ENCODE data around the gene ADAMTS2. TPM values are rescaled to one million over a fixed set of nuclear protein-coding genes. Genes with fewer than 3 reads are reported as not detected.
"Not testable (repeated sequence)": the region's sequence is repeated elsewhere in the genome, so short reads cannot be mapped to it uniquely, and the experiment has no call there.

ADAMTS2 gene
- total RNA-seq, 2 experiments from 2014 or later, result not detected

DNA sequence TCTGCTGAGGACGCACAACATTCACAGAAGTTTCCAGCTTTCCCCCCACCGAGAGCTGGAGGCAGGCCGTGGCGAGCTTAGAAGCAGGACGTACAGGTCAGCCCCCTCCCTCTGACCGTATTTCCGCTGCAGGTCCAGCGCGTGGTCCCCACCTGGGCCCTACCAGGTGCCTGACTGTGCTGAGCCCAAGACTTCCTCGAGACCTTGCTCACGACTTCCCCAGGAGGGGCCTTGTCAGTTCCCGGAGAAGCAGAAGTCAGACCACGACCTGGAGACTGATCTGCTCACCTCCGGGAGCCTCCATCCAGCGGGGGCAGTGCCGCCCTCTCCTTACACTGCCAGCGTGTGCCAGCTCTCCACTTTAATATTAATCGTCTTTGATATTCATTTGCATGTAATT, 128.9 kb downstream of the ADAMTS2 start:
- H3K27me3 Mint-ChIP-seq (ENCODE audit: low read depth); intact Hi-C loops (cut with micrococcal nuclease); H3K4me1 Mint-ChIP-seq (ENCODE audit: low read depth); CTCF ChIA-PET; H3K9me3 Mint-ChIP-seq; DNase-seq; H3K4me3 Mint-ChIP-seq; H3K27ac Mint-ChIP-seq; H3K36me3 Mint-ChIP-seq (ENCODE audit: low read depth): not testable (repeated sequence)

- CTCF ChIA-PET, result no interaction called here
- Mint-ChIP-seq H3K27ac (no peak overlapping the region), H3K27me3 (ENCODE audit: low read depth) (peaks cover 7% of the 10 kb centered on the region), H3K9me3 (no peaks in the 10 kb centered on the region), H3K4me1 (ENCODE audit: low read depth) (no peaks in the 10 kb centered on the region), H3K36me3 (ENCODE audit: low read depth) (no peaks in the 10 kb centered on the region), H3K4me3 (no peak overlapping the region)
- no peak for DNase-seq
- intact Hi-C loops (cut with micrococcal nuclease), result no loop called here
These were observed 129.7 kb downstream of the ADAMTS2 start for GRCh38 chr5:179215576-179215975.

DNA sequence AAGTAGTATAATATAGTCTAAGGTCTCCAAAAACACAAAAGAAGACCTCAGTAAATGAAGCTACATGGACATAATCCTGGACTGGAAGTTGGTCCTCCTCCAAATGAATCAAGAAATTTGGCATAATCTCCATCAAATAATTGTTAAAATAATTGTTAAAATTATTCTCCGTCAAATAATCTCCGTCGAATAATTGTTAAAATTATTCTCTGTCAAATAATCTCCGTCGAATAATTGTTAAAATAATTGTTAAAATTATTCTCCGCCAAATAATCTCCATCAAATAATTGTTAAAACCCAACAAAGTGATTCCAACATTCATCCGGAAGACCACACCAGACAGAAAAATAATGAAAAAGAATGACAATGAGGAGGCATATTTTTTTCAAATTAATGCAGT, 130.6 kb downstream of the ADAMTS2 start:
- no peaks in the 10 kb centered on the region for H3K36me3 Mint-ChIP-seq (ENCODE audit: low read depth)
- no peaks in the 10 kb centered on the region for H3K4me1 Mint-ChIP-seq (ENCODE audit: low read depth)
- no peak overlapping the region for H3K27ac Mint-ChIP-seq
- H3K9me3 Mint-ChIP-seq, result no peaks in the 10 kb centered on the region
- H3K4me3 Mint-ChIP-seq, result no peak overlapping the region
- CTCF ChIA-PET, result no interaction called here
- DNase-seq, result no peak
- intact Hi-C loops (cut with micrococcal nuclease), result no loop called here
- H3K27me3 Mint-ChIP-seq (ENCODE audit: low read depth), result peaks cover 7% of the 10 kb centered on the region

DNA sequence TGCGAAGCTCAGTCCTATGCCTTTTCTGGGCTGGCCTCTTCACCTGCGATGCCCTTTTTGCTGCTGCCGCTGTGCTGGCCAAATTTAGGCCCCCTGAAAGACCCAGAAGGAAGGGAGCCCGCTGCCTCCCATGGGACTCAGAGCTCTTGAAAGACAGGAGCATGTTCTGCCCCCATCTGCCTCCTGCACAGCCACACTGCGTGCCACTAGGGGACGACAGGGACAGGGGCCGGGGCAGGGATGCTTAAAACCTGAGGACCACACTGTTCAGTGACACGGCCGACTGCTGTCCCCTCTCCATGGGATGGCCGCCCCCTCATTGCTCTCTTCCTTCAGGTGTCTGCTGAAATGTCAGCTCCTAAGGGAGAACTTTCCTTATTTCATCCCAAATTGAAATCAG, 132.4 kb downstream of the ADAMTS2 start:
- H3K36me3 Mint-ChIP-seq (ENCODE audit: low read depth), result no peaks in the 10 kb centered on the region
- CTCF ChIA-PET, result interaction anchor here (0.6 kb wide), 1 partner anchor 56 kb away, joined by 6 read pairs; no protein-coding TSS in a partner anchor
- intact Hi-C loops (cut with micrococcal nuclease), result no loop called here
- peaks cover 7% of the 10 kb centered on the region for H3K27me3 Mint-ChIP-seq (ENCODE audit: low read depth)
- H3K4me1 Mint-ChIP-seq (ENCODE audit: low read depth), result no peaks in the 10 kb centered on the region
- no peak overlapping the region for H3K4me3 Mint-ChIP-seq
- DNase-seq, result peak; percentile 19
- H3K9me3 Mint-ChIP-seq, result no peaks in the 10 kb centered on the region
- H3K27ac Mint-ChIP-seq, result no peak overlapping the region

- CTCF ChIA-PET, result interaction anchor here (0.5 kb wide), 1 partner anchor 659 kb away, joined by 5 read pairs; no protein-coding TSS in a partner anchor
- H3K36me3 Mint-ChIP-seq (ENCODE audit: low read depth), result no peaks in the 10 kb centered on the region
- no peak overlapping the region for H3K4me3 Mint-ChIP-seq
- H3K4me1 Mint-ChIP-seq (ENCODE audit: low read depth), result no peaks in the 10 kb centered on the region
- no peaks in the 10 kb centered on the region for H3K9me3 Mint-ChIP-seq
- intact Hi-C loops (cut with micrococcal nuclease), result no loop called here
- no peak overlapping the region for H3K27ac Mint-ChIP-seq
- DNase-seq, result no peak
- peaks cover 7% of the 10 kb centered on the region for H3K27me3 Mint-ChIP-seq (ENCODE audit: low read depth)
These were observed 133.6 kb downstream of the ADAMTS2 start for GRCh38 chr5:179211631-179212030.

DNA sequence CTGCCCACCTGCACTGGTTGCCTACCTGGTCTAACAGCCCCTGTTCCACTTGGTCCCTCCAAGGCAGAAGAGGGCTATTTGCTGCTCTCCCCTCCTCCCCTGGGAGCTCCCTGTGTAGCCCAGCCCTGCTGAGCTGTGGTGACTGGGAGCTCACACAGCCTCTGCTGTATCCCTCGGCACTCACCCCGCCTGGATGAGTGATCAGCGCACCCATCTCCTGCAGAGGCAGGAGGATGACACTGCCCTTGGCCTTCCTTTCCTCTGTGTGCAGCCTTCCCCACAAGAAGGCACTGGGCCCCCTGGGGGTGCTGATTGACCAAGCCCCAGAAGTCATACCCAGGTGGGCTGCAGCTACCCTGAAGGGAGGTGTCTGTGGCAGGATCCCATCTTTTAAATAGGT, 134.2 kb downstream of the ADAMTS2 start:
- no peak for DNase-seq
- CTCF ChIA-PET, result interaction anchor here (0.5 kb wide), 1 partner anchor 658 kb away, joined by 5 read pairs; no protein-coding TSS in a partner anchor
- intact Hi-C loops (cut with micrococcal nuclease), result no loop called here
- Mint-ChIP-seq H3K4me1 (ENCODE audit: low read depth) (no peaks in the 10 kb centered on the region), H3K9me3 (no peaks in the 10 kb centered on the region), H3K4me3 (no peak overlapping the region), H3K27ac (no peak overlapping the region), H3K27me3 (ENCODE audit: low read depth) (peaks cover 7% of the 10 kb centered on the region), H3K36me3 (ENCODE audit: low read depth) (no peaks in the 10 kb centered on the region)

GRCh38 chr5:179210478-179210877, 134.8 kb downstream of the ADAMTS2 start:
- Mint-ChIP-seq H3K36me3 (ENCODE audit: low read depth) (no peaks in the 10 kb centered on the region), H3K27ac (no peak overlapping the region), H3K27me3 (ENCODE audit: low read depth) (peaks cover 7% of the 10 kb centered on the region), H3K9me3 (no peaks in the 10 kb centered on the region), H3K4me3 (no peak overlapping the region), H3K4me1 (ENCODE audit: low read depth) (no peaks in the 10 kb centered on the region)
- intact Hi-C loops (cut with micrococcal nuclease), result no loop called here
- no peak for DNase-seq
- CTCF ChIA-PET, result no interaction called here

DNA sequence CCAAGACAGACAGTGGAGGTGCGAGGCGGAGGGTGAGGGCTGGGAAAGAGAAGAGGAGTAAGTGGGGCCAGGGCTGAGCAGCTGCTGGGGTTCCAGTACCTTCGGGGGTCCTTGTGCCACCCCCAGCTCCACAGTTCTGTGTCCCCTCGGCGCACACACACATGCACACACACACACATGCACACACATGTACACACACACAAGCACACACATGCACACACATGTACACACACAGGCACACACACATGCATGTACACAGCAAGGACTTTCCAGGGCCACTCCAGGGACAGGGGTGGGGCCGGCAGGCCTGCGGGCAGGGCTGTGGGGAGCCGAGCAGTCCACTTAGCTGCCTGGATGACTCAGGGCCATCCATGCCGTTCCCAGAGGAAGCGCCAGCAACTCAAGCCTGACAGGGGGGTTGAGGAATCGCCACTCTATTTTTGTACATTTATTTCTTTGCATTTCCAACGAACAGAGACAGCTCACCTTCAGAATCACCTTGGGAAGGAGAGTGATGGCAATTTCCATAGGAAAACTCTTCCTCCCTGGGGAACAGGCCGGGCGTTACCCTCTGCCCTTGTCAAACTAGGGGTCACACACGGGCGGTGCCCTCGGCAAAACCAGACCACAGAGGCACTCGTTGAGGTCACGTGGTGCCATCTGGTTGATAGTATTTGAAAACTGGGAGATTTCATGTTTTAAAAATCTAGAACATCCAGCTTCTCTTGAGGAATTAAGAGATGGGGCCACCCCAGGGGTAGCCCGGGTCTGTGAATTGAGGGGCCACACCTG, 135.7 kb downstream of the ADAMTS2 start:
- intact Hi-C loops (cut with micrococcal nuclease), result no loop called here
- peaks cover 7% of the 10 kb centered on the region for H3K27me3 Mint-ChIP-seq (ENCODE audit: low read depth)

GRCh38 chr5:179208706-179209358, 136.4 kb downstream of the ADAMTS2 start:
- intact Hi-C loops (cut with micrococcal nuclease), result no loop called here
- CTCF ChIA-PET, result no interaction called here
- H3K27ac Mint-ChIP-seq, result no peak overlapping the region
- H3K4me3 Mint-ChIP-seq, result no peak overlapping the region
- H3K4me1 Mint-ChIP-seq (ENCODE audit: low read depth), result no peaks in the 10 kb centered on the region
- H3K36me3 Mint-ChIP-seq (ENCODE audit: low read depth), result no peaks in the 10 kb centered on the region
- peaks cover 7% of the 10 kb centered on the region for H3K27me3 Mint-ChIP-seq (ENCODE audit: low read depth)
- DNase-seq, result no peak
- no peaks in the 10 kb centered on the region for H3K9me3 Mint-ChIP-seq

More for the DNA sequence above, 135.7 kb downstream of the ADAMTS2 start:
- CTCF ChIA-PET, result no interaction called here
- Mint-ChIP-seq H3K27ac (no peak overlapping the region), H3K4me1 (ENCODE audit: low read depth) (no peaks in the 10 kb centered on the region), H3K9me3 (no peaks in the 10 kb centered on the region), H3K4me3 (no peak overlapping the region), H3K36me3 (ENCODE audit: low read depth) (no peaks in the 10 kb centered on the region)
- no peak for DNase-seq

GRCh38 chr5:179207920-179208705, 137.1 kb downstream of the ADAMTS2 start:
- Mint-ChIP-seq H3K27ac (no peak overlapping the region), H3K9me3 (no peaks in the 10 kb centered on the region), H3K4me1 (ENCODE audit: low read depth) (no peaks in the 10 kb centered on the region), H3K4me3 (no peak overlapping the region), H3K36me3 (ENCODE audit: low read depth) (no peaks in the 10 kb centered on the region), H3K27me3 (ENCODE audit: low read depth) (peaks cover 7% of the 10 kb centered on the region)
- intact Hi-C loops (cut with micrococcal nuclease), result no loop called here
- DNase-seq, result no peak
- CTCF ChIA-PET, result interaction anchor here (1.2 kb wide), 1 partner anchor 43 kb away, joined by 3 read pairs; no protein-coding TSS in a partner anchor

DNA sequence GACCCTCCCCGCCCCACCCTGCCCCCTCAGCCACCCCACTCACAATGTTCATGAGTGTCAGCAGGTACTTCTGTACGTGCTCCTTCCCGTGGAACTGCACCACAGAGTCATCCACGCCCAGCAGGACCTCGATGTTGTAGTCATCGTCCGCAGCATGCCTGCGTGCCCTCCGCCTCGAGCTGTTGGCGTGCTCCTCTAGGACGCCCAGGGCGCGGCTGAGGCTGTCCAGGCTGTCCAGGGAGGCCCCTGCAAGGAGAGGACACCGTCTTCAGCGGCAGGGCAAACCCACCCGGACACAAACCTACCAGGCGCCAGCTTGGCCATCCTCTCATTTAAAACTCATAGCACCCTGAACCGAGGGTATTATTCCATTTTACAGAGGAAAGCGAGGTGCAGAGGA, 137.8 kb downstream of the ADAMTS2 start:
- H3K27me3 Mint-ChIP-seq (ENCODE audit: low read depth), result peaks cover 7% of the 10 kb centered on the region
- intact Hi-C loops (cut with micrococcal nuclease), result no loop called here
- no peak for DNase-seq
- no peaks in the 10 kb centered on the region for H3K4me1 Mint-ChIP-seq (ENCODE audit: low read depth)
- H3K36me3 Mint-ChIP-seq (ENCODE audit: low read depth), result no peaks in the 10 kb centered on the region
- no peak overlapping the region for H3K27ac Mint-ChIP-seq
- CTCF ChIA-PET, result interaction anchor here (1.2 kb wide), 1 partner anchor 44 kb away, joined by 3 read pairs; no protein-coding TSS in a partner anchor
- no peaks in the 10 kb centered on the region for H3K9me3 Mint-ChIP-seq
- no peak overlapping the region for H3K4me3 Mint-ChIP-seq

- no peaks in the 10 kb centered on the region for H3K36me3 Mint-ChIP-seq (ENCODE audit: low read depth)
These were observed 138.9 kb downstream of the ADAMTS2 start for GRCh38 chr5:179206366-179206765.

More at GRCh38 chr5:179206366-179206765, 138.9 kb downstream of the ADAMTS2 start:
- Mint-ChIP-seq H3K27me3 (ENCODE audit: low read depth) (peaks cover 3% of the 10 kb centered on the region), H3K27ac (no peak overlapping the region), H3K4me1 (ENCODE audit: low read depth) (no peaks in the 10 kb centered on the region), H3K4me3 (no peak overlapping the region), H3K9me3 (no peaks in the 10 kb centered on the region)
- DNase-seq, result no peak
- intact Hi-C loops (cut with micrococcal nuclease), result no loop called here
- CTCF ChIA-PET, result interaction anchor here (0.5 kb wide), 1 partner anchor 37 kb away, joined by 3 read pairs; no protein-coding TSS in a partner anchor

All from activated naive CD4-positive, alpha-beta T cell treated with anti-CD3 and anti-CD28 coated beads for 36 hours (primary cell).